SK-N-SH (cell line): ENCODE measurements around the gene TMEM192. TPM values are rescaled to one million over a fixed set of nuclear protein-coding genes. Genes with fewer than 3 reads are reported as not detected.
"Not testable (repeated sequence)": the region's sequence is repeated elsewhere in the genome, so short reads cannot be mapped to it uniquely, and the experiment has no call there.

ENCODE experiments used
- CTCF ChIA-PET: fragments of 300-600, 350-600 bp; formaldehyde crosslinking; extraction: SDS; loops from one replicate; lab custom pipeline; 2021; lab: Yijun Ruan, JAX
- POLR2A ChIA-PET: fragments of 350-600 bp; sonication (Branson Sonifier 250); formaldehyde crosslinking; extraction: SDS; loops from one replicate; lab custom pipeline; 2020; ENCODE audit warnings: antibody characterized with exemption, inconsistent platforms; lab: Yijun Ruan, JAX
- DNase-seq: peaks from one replicate; pipeline ENCODE4 v3.0.0; 2012
- H2AFZ ChIP-seq: fragments of 200-600 bp; sonication (generic); 2 replicates; pipeline ENCODE4 v1.8.1; 2016; ENCODE audit warnings: antibody characterized with exemption, mild to moderate bottlenecking, low read depth
- H3F3A ChIP-seq: fragments of 200-600 bp; sonication (generic); replicated peaks from 2 replicates; pipeline ENCODE3; 2016; ENCODE audit warnings: antibody characterized with exemption, mild to moderate bottlenecking; ENCODE audit not compliant: insufficient read depth
- H3K27ac ChIP-seq, 2 experiments: fragments of 200-500 bp in 1 of 2; fragments of 200-600 bp in 1 of 2; sonication (Bioruptor generic) in 1 of 2; sonication (generic), shearing (Covaris generic) in 1 of 2; 2 replicates each; pipeline versions ENCODE4 v1.5.1 to v1.6.1; 2014 to 2016; ENCODE audit warnings: low read depth in 2 of 2, inconsistent platforms in 1 of 2, low read length in 1 of 2, mild to moderate bottlenecking in 1 of 2, mixed read lengths in 1 of 2
- H3K27me3 ChIP-seq: fragments of 200-600 bp; sonication (generic), shearing (Covaris generic); 2 replicates; pipeline ENCODE4 v1.6.1; 2016; ENCODE audit warnings: mixed run types; ENCODE audit not compliant: insufficient read depth
- H3K36me3 ChIP-seq, 2 experiments: fragments of 200-500 bp in 1 of 2; fragments of 200-600 bp in 1 of 2; sonication (Bioruptor generic) in 1 of 2; sonication (generic) in 1 of 2; replicated peaks in 1 of 2; 2 replicates each; pipeline versions ENCODE3 to v1.5.1; 2014 to 2016; ENCODE audit warnings: low read length in 1 of 2, mild to moderate bottlenecking in 1 of 2; ENCODE audit not compliant: insufficient read depth in 2 of 2, control insufficient read depth in 1 of 2
- H3K4me1 ChIP-seq, 2 experiments: fragments of 200-500 bp in 1 of 2; fragments of 200-600 bp in 1 of 2; sonication (Bioruptor generic) in 1 of 2; sonication (generic), shearing (Covaris generic) in 1 of 2; 2 replicates each; pipeline versions ENCODE4 v1.5.1 to v1.6.1; 2014 to 2016; ENCODE audit warnings: low read depth in 1 of 2, low read length in 1 of 2, mixed run types in 1 of 2; ENCODE audit not compliant: insufficient read depth in 2 of 2, control insufficient read depth in 1 of 2
- H3K4me2 ChIP-seq: fragments of 200-600 bp; sonication (generic), shearing (Covaris generic); 2 replicates; pipeline ENCODE4 v1.6.1; 2017; ENCODE audit warnings: mixed run types
- H3K4me3 ChIP-seq, 2 experiments: fragments of 200-500 bp in 1 of 2; fragments of 200-600 bp in 1 of 2; sonication (Bioruptor generic) in 1 of 2; sonication (generic), shearing (Covaris generic) in 1 of 2; 2 replicates each; pipeline versions ENCODE4 v1.5.1 to v1.8.1; 2014 to 2016; ENCODE audit warnings: low read depth in 2 of 2, inconsistent platforms in 1 of 2, low read length in 1 of 2, mild to moderate bottlenecking in 1 of 2, mixed read lengths in 1 of 2, moderate library complexity in 1 of 2
- H3K79me2 ChIP-seq: fragments of 200-600 bp; sonication (generic); 2 replicates; pipeline ENCODE4 v1.8.1; 2017; ENCODE audit warnings: mild to moderate bottlenecking; ENCODE audit not compliant: insufficient read depth
- H3K9ac ChIP-seq: fragments of 200-600 bp; sonication (generic); 2 replicates; pipeline ENCODE4 v1.6.1; 2017; ENCODE audit warnings: mixed run types
- H3K9me2 ChIP-seq: fragments of 200-600 bp; sonication (generic); 2 replicates; pipeline ENCODE4 v1.6.1; 2017; ENCODE audit warnings: mixed run types
- H3K9me3 ChIP-seq: fragments of 200-600 bp; sonication (generic); 2 replicates; pipeline ENCODE4 v1.6.1; 2017; ENCODE audit warnings: mixed run types, mild to moderate bottlenecking, moderate library complexity
- H4K20me1 ChIP-seq: fragments of 200-600 bp; sonication (generic); 2 replicates; pipeline ENCODE4 v1.6.1; 2017; ENCODE audit warnings: mild to moderate bottlenecking, mixed run types; ENCODE audit not compliant: insufficient read depth
- CHD2 ChIP-seq: fragments of 150-350 bp; IDR thresholded peaks from 2 replicates; pipeline ENCODE4 v1.6.1; 2018; ENCODE audit warnings: low read length; ENCODE audit not compliant: partially characterized antibody
- CTCF ChIP-seq: fragments of 200-600 bp; sonication (generic); IDR thresholded peaks from 2 replicates; pipeline ENCODE4 v1.6.1; 2017; ENCODE audit warnings: antibody characterized with exemption, mild to moderate bottlenecking, moderate library complexity
- FOXM1 ChIP-seq: IDR thresholded peaks from 2 replicates; pipeline ENCODE4 v1.4.0; 2012; ENCODE audit warnings: low read depth, mild to moderate bottlenecking
- GABPA ChIP-seq: IDR thresholded peaks from 2 replicates; pipeline ENCODE4 v1.4.0; 2012; ENCODE audit warnings: low read depth, mild to moderate bottlenecking
- GATA2 ChIP-seq: sonication (generic); formaldehyde crosslinking; IDR thresholded peaks from 2 replicates; pipeline ENCODE4 v1.5.0; 2020; ENCODE audit warnings: mild to moderate bottlenecking, missing genetic modification reagents
- IRF3 ChIP-seq: fragments of 150-350 bp; IDR thresholded peaks from 2 replicates; pipeline ENCODE4 v1.6.1; 2016; ENCODE audit warnings: mild to moderate bottlenecking, low read depth, low read length
- JUND ChIP-seq: IDR thresholded peaks from 2 replicates; pipeline ENCODE4 v1.4.0; 2012
- MEF2A ChIP-seq: IDR thresholded peaks from 2 replicates; pipeline ENCODE4 v1.4.0; 2012; ENCODE audit warnings: low read depth, borderline replicate concordance
- MXI1 ChIP-seq: IDR thresholded peaks from 2 replicates; pipeline ENCODE4 v1.6.1; 2012; ENCODE audit warnings: mild to moderate bottlenecking, low read depth, low read length, improper control_type of control experiment
- NFIC ChIP-seq: IDR thresholded peaks from 2 replicates; pipeline ENCODE4 v1.4.0; 2012; ENCODE audit warnings: borderline replicate concordance
- NRF1 ChIP-seq: IDR thresholded peaks from 2 replicates; pipeline ENCODE4 v1.6.1; 2012; ENCODE audit warnings: low read depth, mild to moderate bottlenecking, low read length
- POLR2AphosphoS5 ChIP-seq: IDR thresholded peaks from 2 replicates; pipeline ENCODE4 v1.6.1; 2012; ENCODE audit warnings: low read depth, low read length
- REST ChIP-seq: IDR thresholded peaks from 2 replicates; pipeline ENCODE4 v1.6.1; 2012; ENCODE audit warnings: mild to moderate bottlenecking, low read depth, low read length, moderate library complexity
- RFX5 ChIP-seq: IDR thresholded peaks from 2 replicates; pipeline ENCODE4 v1.6.1; 2012; ENCODE audit warnings: mild to moderate bottlenecking, improper control_type of control experiment, low read length
- RXRA ChIP-seq: IDR thresholded peaks from 2 replicates; pipeline ENCODE4 v1.4.0; 2012; ENCODE audit warnings: low read depth, mild to moderate bottlenecking, borderline replicate concordance
- SIN3A ChIP-seq: IDR thresholded peaks from 2 replicates; pipeline ENCODE4 v1.6.1; 2012; ENCODE audit warnings: low read depth, mild to moderate bottlenecking, low read length, moderate library complexity, borderline replicate concordance
- TAF1 ChIP-seq: IDR thresholded peaks from 2 replicates; pipeline ENCODE4 v1.6.1; 2012; ENCODE audit warnings: low read depth, mild to moderate bottlenecking, low read length, moderate library complexity, borderline replicate concordance
- USF2 ChIP-seq: fragments of 150-350 bp; IDR thresholded peaks from 2 replicates; pipeline ENCODE4 v1.6.1; 2017; ENCODE audit warnings: antibody characterized with exemption, low read length, low read depth, borderline replicate concordance
- ZBTB33 ChIP-seq: IDR thresholded peaks from 2 replicates; pipeline ENCODE4 v1.4.0; 2012; ENCODE audit warnings: low read depth, borderline replicate concordance
- WGBS: methylation state at CpG from one replicate; pipeline ENCODE4 v1.1.6; 2017; ENCODE audit warnings: low lambda C conversion rate; 5-methylcytosine and 5-hydroxymethylcytosine counted together
- polyA plus RNA-seq, 3 experiments: library from polyadenylated mRNA; depleted of rRNA; stranded (reverse); fragments of >200 nt; gene quantifications; 2 replicates each; pipeline ENCODE4 v1.2.3, GENCODE V29; 2012

The TMEM192 gene
- polyA plus RNA-seq, 1 of the 3 experiments (the other 2 are of a cell fraction) = 9.1 TPM

- TF ChIP-seq ZBTB33 = no peak
Measured at GRCh38 chr4:165095291-165095690, 17.4 kb downstream of the TMEM192 start (continued).

GRCh38 chr4:165094873-165095272 lies 17.8 kb downstream of the TMEM192 start:
- no peak overlapping the region for H3K4me3 ChIP-seq
- H3K9me2 ChIP-seq = no peaks in the 10 kb centered on the region
- H3K4me1 ChIP-seq = no peaks in the 10 kb centered on the region
- no peaks in the 10 kb centered on the region for H3F3A ChIP-seq
- no peaks in the 10 kb centered on the region for H3K36me3 ChIP-seq
- CTCF ChIA-PET = no interaction called here
- H3K9ac ChIP-seq = no peak overlapping the region
- H3K27me3 ChIP-seq = no peaks in the 10 kb centered on the region
- 96% methylated on average over 3 of the region's 3 CpGs for WGBS
- H3K9me3 ChIP-seq = no peaks in the 10 kb centered on the region
- no peak for DNase-seq
- no peak overlapping the region for H3K4me2 ChIP-seq
- no peaks in the 10 kb centered on the region for H3K79me2 ChIP-seq
- H4K20me1 ChIP-seq = no peaks in the 10 kb centered on the region
- POLR2A ChIA-PET = no interaction called here
- no peak overlapping the region for H2AFZ ChIP-seq
- TF ChIP-seq NRF1 = no peak
- TF ChIP-seq USF2 = no peak
- TF ChIP-seq REST = no peak
- no peak for TF ChIP-seq JUND
- TF ChIP-seq RFX5 = no peak
- no peak for TF ChIP-seq RXRA
- TF ChIP-seq SIN3A = no peak
- TF ChIP-seq MEF2A = no peak
- TF ChIP-seq POLR2AphosphoS5 = no peak
- TF ChIP-seq FOXM1 = no peak
- no peak for TF ChIP-seq CTCF
- TF ChIP-seq MXI1 = no peak
- no peak for TF ChIP-seq GATA2 (CRISPR knock-in tag)
- no peak for TF ChIP-seq IRF3
- no peak for TF ChIP-seq TAF1
- TF ChIP-seq NFIC = no peak
- TF ChIP-seq CHD2 = no peak
- TF ChIP-seq GABPA = no peak
- H3K27ac ChIP-seq = no peak overlapping the region

- H3F3A ChIP-seq, H3K9me2 ChIP-seq, DNase-seq, CTCF ChIA-PET, H3K4me2 ChIP-seq, H3K36me3 ChIP-seq, H3K9ac ChIP-seq, H3K27ac ChIP-seq, POLR2A ChIA-PET, H4K20me1 ChIP-seq, H3K4me3 ChIP-seq, H3K79me2 ChIP-seq, H3K27me3 ChIP-seq, H3K9me3 ChIP-seq, H2AFZ ChIP-seq, H3K4me1 ChIP-seq: not testable (repeated sequence)
- 96% methylated on average over 8 of the region's 8 CpGs for WGBS
Measured at GRCh38 chr4:165092187-165092586, 20.5 kb downstream of the TMEM192 start.
